Gastrocnemius medialis (tissue), 4 donors: ENCODE data around the gene FGFBP2. TPM values are rescaled to one million over a fixed set of nuclear protein-coding genes. Genes with fewer than 3 reads are reported as not detected.
A peak's percentile ranks its signal among the peaks of the same experiment; 100 is the strongest.

Experiments
- ATAC-seq, 2 donors: fragments of 150-250 bp; one replicate each; pipeline ENCODE4 v1.9.1; 2016
- DNase-seq, 2 donors: peaks; one replicate each; pipeline ENCODE4 v3.0.0-alpha.2; 2019
- H3K27ac ChIP-seq, 4 donors: fragments of 200-600 bp; sonication (generic); 1 replicate in 1 of 4; 2 replicates in 3 of 4; pipeline ENCODE4 v1.5.1; 2016 to 2018; ENCODE audit warnings: mild to moderate bottlenecking in 2 of 4, moderate library complexity in 1 of 4
- H3K27me3 ChIP-seq, 3 donors: fragments of 200-600 bp; sonication (generic) in 2 of 3; 1 replicate in 1 of 3; 2 replicates in 2 of 3; pipeline versions ENCODE4 v1.5.1 to v1.6.0; 2016 to 2019; ENCODE audit warnings: mild to moderate bottlenecking in 1 of 3, moderate library complexity in 1 of 3
- H3K36me3 ChIP-seq, 2 donors: fragments of 200-600 bp; sonication (generic) in 1 of 2; one replicate each; pipeline ENCODE4 v1.5.1; 2017 to 2018
- H3K4me1 ChIP-seq, 2 donors: fragments of 200-600 bp; sonication (generic) in 1 of 2; one replicate each; pipeline ENCODE4 v1.5.1; 2016 to 2017; ENCODE audit warnings: mild to moderate bottlenecking in 2 of 2
- H3K4me3 ChIP-seq, 4 donors: fragments of 200-600 bp; sonication (generic) in 3 of 4; 1 replicate in 1 of 4; 2 replicates in 3 of 4; pipeline ENCODE4 v1.5.1; 2016 to 2019; ENCODE audit warnings: mild to moderate bottlenecking in 2 of 4
- H3K9me3 ChIP-seq, 3 donors: fragments of 200-600 bp; sonication (generic) in 2 of 3; 1 replicate in 1 of 3; 2 replicates in 2 of 3; pipeline ENCODE4 v1.5.1; 2016 to 2019
- POLR2A ChIP-seq, 2 donors: fragments of 450-650 bp; IDR thresholded peaks; one replicate each; pipeline ENCODE4 v1.6.1; 2017; ENCODE audit warnings: antibody characterized with exemption in 2 of 2, mild to moderate bottlenecking in 2 of 2, moderate library complexity in 2 of 2
- in situ Hi-C, 4 donors: fragments of 200-750 bp; cut with MboI; loops; one replicate each; pipeline versions ENCODE4 v1.15.0 to v1.8.0; 2017; ENCODE audit warnings: low sequenced_read_pairs in 4 of 4
- intact Hi-C: fragments of 100-400 bp; cut with DNase I; formaldehyde crosslinking; loops from one replicate; pipeline ENCODE4 v1.15.1; 2023; ENCODE audit warnings: low total_unique reads
- total RNA-seq, 4 donors: library from RNA; depleted of rRNA; stranded (reverse); fragments of >200 nt; gene quantifications; one replicate each; pipeline versions ENCODE4 v1.1.0 to v1.2.3, GENCODE V29; 2016
- TF ChIP-seq, protein P1 (sequence below), 5 experiments: fragments of 450-650 bp in 3 of 5; fragments of 200-600 bp in 2 of 5; sonication (generic) in 2 of 5; IDR thresholded peaks in 4 of 5; conservative IDR thresholded peaks in 1 of 5; 1 replicate in 4 of 5; 2 replicates in 1 of 5; pipeline ENCODE4 v1.5.1; 2016 to 2019; ENCODE audit warnings: antibody characterized with exemption in 5 of 5, mild to moderate bottlenecking in 3 of 5, moderate library complexity in 3 of 5

The FGFBP2 gene
- total RNA-seq, 4 donors from 2014 or later: 0.31 to 2.9 (median 1.1) TPM; not detected in 1

DNA sequence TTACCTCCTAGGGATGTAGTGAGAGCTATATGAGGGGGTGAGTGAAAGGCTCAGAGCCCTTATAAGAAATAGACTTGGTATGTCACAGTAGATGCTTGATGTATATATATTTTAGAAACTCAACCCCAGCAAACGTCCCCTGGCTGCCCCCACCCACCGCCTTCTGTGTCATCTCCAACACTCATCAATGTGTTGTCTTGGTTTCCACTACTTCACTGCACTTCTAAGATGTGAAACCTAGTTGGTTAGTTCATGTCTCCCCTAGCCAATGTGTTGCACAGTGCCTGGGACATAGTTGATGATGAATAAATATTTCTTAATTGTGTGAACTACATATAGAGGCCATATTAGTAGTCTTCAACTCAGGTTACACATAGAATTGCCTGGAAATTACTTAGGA, 4.4 kb downstream of the FGFBP2 start:
- in situ Hi-C loops: loop anchor here in 2 of 4 donors (10.0 to 25.0 kb wide), 4 partner anchors 74 to 471 kb away; no protein-coding TSS in a partner anchor
- no peak overlapping the region for H3K4me3 ChIP-seq
- no peak for TF ChIP-seq POLR2A (IDR thresholded peaks at IDR 0.05)
- TF ChIP-seq, protein P1, sequence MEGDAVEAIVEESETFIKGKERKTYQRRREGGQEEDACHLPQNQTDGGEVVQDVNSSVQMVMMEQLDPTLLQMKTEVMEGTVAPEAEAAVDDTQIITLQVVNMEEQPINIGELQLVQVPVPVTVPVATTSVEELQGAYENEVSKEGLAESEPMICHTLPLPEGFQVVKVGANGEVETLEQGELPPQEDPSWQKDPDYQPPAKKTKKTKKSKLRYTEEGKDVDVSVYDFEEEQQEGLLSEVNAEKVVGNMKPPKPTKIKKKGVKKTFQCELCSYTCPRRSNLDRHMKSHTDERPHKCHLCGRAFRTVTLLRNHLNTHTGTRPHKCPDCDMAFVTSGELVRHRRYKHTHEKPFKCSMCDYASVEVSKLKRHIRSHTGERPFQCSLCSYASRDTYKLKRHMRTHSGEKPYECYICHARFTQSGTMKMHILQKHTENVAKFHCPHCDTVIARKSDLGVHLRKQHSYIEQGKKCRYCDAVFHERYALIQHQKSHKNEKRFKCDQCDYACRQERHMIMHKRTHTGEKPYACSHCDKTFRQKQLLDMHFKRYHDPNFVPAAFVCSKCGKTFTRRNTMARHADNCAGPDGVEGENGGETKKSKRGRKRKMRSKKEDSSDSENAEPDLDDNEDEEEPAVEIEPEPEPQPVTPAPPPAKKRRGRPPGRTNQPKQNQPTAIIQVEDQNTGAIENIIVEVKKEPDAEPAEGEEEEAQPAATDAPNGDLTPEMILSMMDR (IDR thresholded peaks at IDR 0.05 in 4 of 5, conservative IDR thresholded peaks at IDR 0.05 in 1 of 5): no peak
- peaks cover 0 to 8% of the 10 kb centered on the region in 2 donors for H3K4me1 ChIP-seq
- no peak for DNase-seq
- H3K27ac ChIP-seq: no peak overlapping the region
- intact Hi-C loops: no loop called here
- H3K27me3 ChIP-seq: no peaks in the 10 kb centered on the region
- no peaks in the 10 kb centered on the region for H3K36me3 ChIP-seq
- ATAC-seq: no peak
- H3K9me3 ChIP-seq: no peaks in the 10 kb centered on the region

DNA sequence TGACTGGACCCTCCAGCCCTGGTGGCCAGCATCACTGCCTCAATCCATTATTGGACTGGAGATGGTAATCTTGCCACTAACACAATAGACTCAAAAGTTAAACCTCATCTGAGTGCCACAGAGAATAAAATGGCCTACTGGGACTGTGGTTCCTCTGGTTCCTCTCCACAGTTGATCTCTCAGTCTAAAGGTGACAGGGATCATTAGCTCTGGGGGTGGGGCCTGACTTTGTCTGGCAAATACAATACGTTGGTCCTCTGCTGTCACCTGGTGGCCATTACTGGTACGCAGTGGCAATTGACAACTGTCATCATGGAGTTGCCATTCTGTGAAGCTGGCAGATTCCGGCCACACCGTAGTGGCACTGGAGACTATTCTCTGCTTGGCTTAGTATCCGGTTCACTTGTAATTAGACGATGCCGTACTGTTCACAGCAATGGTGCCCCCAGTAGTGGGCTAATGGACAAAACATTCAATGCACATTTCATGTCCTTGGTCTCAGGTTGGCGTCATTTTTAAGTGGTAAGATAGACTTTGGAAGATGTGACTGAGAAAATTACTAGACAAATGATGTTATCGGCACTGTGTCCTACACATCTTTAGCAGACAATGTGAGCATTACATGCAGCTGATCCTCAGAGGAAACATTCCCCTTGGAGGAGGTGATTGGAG, 6.7 kb downstream of the FGFBP2 start:
- ATAC-seq (peak; percentile 91 to 96), DNase-seq (peak; percentile 59 to 75)
- H3K27me3 ChIP-seq: no peaks in the 10 kb centered on the region
- peaks cover 0 to 3% of the 10 kb centered on the region in 2 donors for H3K4me1 ChIP-seq
- in situ Hi-C loops: loop anchor here in 2 of 4 donors (10.0 to 25.0 kb wide), 4 partner anchors 72 to 469 kb away; no protein-coding TSS in a partner anchor
- no peaks in the 10 kb centered on the region for H3K9me3 ChIP-seq
- intact Hi-C loops: loop anchor here (1.0 to 2.0 kb wide), 4 partner anchors 73 to 478 kb away; no protein-coding TSS in a partner anchor
- H3K4me3 ChIP-seq: no peak overlapping the region
- no peaks in the 10 kb centered on the region for H3K36me3 ChIP-seq
- no peak for TF ChIP-seq POLR2A (IDR thresholded peaks at IDR 0.05)
- TF ChIP-seq, protein P1 (IDR thresholded peaks at IDR 0.05 in 4 of 5, conservative IDR thresholded peaks at IDR 0.05 in 1 of 5): peak; percentile 80 to 95 (median 87)
- H3K27ac ChIP-seq: no peak overlapping the region

DNA sequence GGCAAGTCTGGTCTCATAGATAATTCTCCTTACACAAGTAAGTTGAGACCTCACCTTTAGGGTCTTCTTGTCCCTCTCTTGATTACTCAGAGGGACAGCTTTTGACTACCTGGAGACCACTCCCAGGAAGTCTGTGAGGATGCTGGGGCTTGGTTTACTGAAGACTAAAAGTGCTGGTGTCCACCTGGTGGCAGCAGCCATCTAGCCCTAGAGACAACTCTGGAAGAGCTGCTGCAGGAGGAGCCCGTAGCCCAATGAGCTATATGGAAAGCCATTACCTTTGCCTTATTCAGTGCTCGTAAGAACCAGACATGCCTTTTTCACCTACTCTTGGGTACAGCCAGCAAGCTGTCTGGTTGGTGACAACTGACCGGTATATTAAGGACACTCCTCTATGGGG, 7.3 kb downstream of the FGFBP2 start:
- DNase-seq (no peak), ATAC-seq (no peak)
- Histone ChIP-seq H3K36me3 (no peaks in the 10 kb centered on the region), H3K4me3 (no peak overlapping the region), H3K27me3 (no peaks in the 10 kb centered on the region), H3K9me3 (no peaks in the 10 kb centered on the region), H3K27ac (no peak overlapping the region), H3K4me1 (no peaks in the 10 kb centered on the region)
- intact Hi-C loops: loop anchor here (1.0 to 2.0 kb wide), 4 partner anchors 72 to 477 kb away; no protein-coding TSS in a partner anchor
- in situ Hi-C loops: loop anchor here in 2 of 4 donors (10.0 to 25.0 kb wide), 4 partner anchors 71 to 468 kb away; no protein-coding TSS in a partner anchor
- TF ChIP-seq, protein P1 (IDR thresholded peaks at IDR 0.05 in 4 of 5, conservative IDR thresholded peaks at IDR 0.05 in 1 of 5): no peak
- TF ChIP-seq POLR2A (IDR thresholded peaks at IDR 0.05): no peak

DNA sequence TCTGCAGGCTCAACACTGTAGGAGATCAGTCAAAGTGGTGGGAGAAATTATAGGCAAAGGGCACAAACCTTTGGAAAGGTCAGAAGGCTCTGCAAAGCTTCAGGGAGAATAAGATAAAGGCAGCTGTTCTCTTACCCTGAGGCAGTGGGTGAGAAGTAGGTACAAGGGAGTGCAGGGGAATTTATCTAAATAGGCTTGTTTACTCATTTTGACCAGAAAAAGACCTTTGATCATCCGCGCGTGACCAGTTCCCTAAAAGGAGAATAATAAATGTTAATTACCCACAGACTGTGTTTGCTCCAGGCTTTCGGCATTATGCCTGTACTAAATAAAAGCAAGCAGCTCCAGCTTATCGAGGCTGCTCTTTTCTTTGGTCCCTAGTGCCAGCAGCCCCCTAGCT, 9.3 kb downstream of the FGFBP2 start:
- no peaks in the 10 kb centered on the region for H3K27me3 ChIP-seq
- H3K4me1 ChIP-seq: no peaks in the 10 kb centered on the region
- H3K36me3 ChIP-seq: no peaks in the 10 kb centered on the region
- H3K27ac ChIP-seq: no peak overlapping the region
- no peak for TF ChIP-seq POLR2A (IDR thresholded peaks at IDR 0.05)
- TF ChIP-seq, protein P1 (IDR thresholded peaks at IDR 0.05 in 4 of 5, conservative IDR thresholded peaks at IDR 0.05 in 1 of 5): no peak
- no peak for ATAC-seq
- in situ Hi-C loops: loop anchor here in 3 of 4 donors (5.0 to 25.0 kb wide), 5 partner anchors 69 to 466 kb away; no protein-coding TSS in a partner anchor
- H3K9me3 ChIP-seq: no peaks in the 10 kb centered on the region
- H3K4me3 ChIP-seq: no peak overlapping the region
- intact Hi-C loops: no loop called here
- no peak for DNase-seq
